ENCODE measurements around the gene UPF3A.

The UPF3A gene

DNA sequence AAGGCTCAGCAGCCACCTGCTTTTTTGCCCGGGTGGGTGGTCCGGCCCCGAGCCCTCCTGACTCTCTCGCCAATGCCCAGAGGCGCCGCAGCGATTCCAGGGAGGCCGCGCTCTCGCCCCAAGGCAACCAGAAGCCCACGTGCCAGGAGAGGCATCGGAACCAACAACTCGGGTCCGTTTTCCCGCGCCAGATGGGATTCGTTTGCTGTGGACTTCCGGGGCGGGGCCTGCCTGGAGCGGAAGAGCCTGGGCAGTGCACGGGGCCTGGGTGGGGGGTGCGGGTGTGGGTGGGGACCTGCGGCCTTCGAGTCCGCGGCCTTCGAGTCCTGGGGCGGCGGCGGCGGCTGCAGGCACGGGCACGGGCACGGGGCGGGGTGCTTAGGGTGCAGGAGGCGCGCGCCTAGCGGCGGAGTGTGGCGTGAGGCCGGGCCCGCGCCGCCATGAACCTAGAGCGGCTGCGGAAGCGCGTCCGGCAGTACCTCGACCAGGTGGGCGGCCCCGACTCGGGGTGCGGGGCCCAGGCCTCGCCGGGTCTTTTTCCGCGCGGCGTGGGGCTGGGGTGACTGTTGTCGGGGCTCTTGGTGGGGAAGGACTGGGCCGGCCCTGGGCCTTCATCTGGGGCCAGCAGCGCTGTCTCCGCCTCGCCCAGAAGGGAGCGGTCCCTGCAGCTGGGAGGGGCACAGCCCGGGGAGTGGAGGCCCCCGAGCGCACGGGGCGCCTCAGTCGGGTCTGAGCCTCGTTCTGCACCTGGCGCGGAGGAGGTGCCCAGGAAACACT lies 46.6 kb upstream of the UPF3A start, which contains the start of gene CDC16:
Gene CDC16 (plus strand): TSS at position 253 of the 777 bp plus-strand sequence. CDS start 188 bp downstream, at position 441.
- Histone ChIP-seq H3K4me2 (ENCODE audit: low read length, poor library complexity, severe bottlenecking) (peak within 1 kb of the TSS; percentile 95), H3K14ac (ENCODE audit: low read length in 2 of 2) (peak within 1 kb of the TSS; percentile 86 to 99), H3K9me3 (ENCODE audit: control insufficient read depth, low read length) (no peaks in the 10 kb centered on the region), H4K91ac (ENCODE audit: low read length) (peak within 1 kb of the TSS; percentile 98), H3K23ac (ENCODE audit: low read length in 2 of 2) (peak within 1 kb of the TSS in 1 of 2 experiments; percentile 98), H3K4ac (ENCODE audit: low read depth in 1 of 2, low read length in 2 of 2) (peak within 1 kb of the TSS; percentile 91 to 98), H2BK5ac (ENCODE audit: low read depth, low read length, poor library complexity, severe bottlenecking) (peak within 1 kb of the TSS; percentile 79), H3K79me1 (replicated peaks; ENCODE audit: low read length, poor library complexity, severe bottlenecking) (peaks cover 14% of the 10 kb centered on the region), H3K4me3 (ENCODE audit: insufficient read depth in 1 of 2, low read depth in 1 of 2, low read length in 2 of 2) (peak within 1 kb of the TSS; percentile 93 to 98), H2AFZ (ENCODE audit: low read depth, low read length) (peak within 1 kb of the TSS; percentile 91), H2BK15ac (ENCODE audit: low read depth, poor library complexity, severe bottlenecking) (peak within 1 kb of the TSS; percentile 67), H2BK12ac (ENCODE audit: low read length in 2 of 2) (peak within 1 kb of the TSS in 1 of 2 experiments; percentile 15), H3K27ac (ENCODE audit: low read length, poor library complexity, severe bottlenecking) (peak within 1 kb of the TSS; percentile 14), H2BK120ac (ENCODE audit: low read depth, low read length) (peak within 1 kb of the TSS; percentile 79), H3K18ac (ENCODE audit: low read depth in 1 of 2, low read length in 2 of 2) (peak within 1 kb of the TSS; percentile 98), H2AK5ac (ENCODE audit: low read length, severe bottlenecking) (peak within 1 kb of the TSS; percentile 62), H3K9ac (ENCODE audit: low read length) (peak within 1 kb of the TSS; percentile 91), H3K36me3 (ENCODE audit: control insufficient read depth in 1 of 2, insufficient read depth in 2 of 2, low read depth in 1 of 2, low read length in 2 of 2) (peaks cover 18 to 32% of the 10 kb centered on the region in 2 experiments), H4K8ac (ENCODE audit: low read length) (peak within 1 kb of the TSS; percentile 96), H3K4me1 (ENCODE audit: control insufficient read depth, insufficient read depth, low read depth, low read length) (peaks cover 4% of the 10 kb centered on the region), H3K27me3 (ENCODE audit: control insufficient read depth in 1 of 2, insufficient read depth in 1 of 2, low read length in 2 of 2) (peaks cover 3 to 9% of the 10 kb centered on the region in 2 experiments)
- WGBS = 2% methylated on average over 69 of the region's 76 CpGs
- peak; percentile 89 for DNase-seq

DNA sequence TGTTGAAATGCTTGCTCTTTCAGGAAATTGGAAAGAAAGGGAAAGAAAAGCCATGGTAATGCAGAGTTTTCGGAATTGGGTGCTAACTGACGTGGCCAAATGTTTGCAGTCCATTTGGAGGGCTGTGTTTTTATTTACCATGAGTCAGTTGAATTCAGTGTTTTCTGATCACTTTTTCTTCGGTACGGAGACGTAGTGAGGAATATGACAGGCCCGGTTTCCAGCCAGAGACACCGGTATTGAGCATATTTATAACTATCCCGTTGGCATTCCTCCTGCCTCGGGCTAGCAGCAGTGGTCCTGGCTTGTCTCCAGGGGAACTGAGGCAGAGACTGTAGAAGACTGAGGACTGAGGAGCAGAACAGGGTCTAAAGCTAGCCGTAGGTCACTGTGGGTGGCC lies 45.7 kb upstream of the UPF3A start:
- peak overlapping the region in 1 of 2 experiments; percentile 28 for H3K18ac ChIP-seq (ENCODE audit: low read depth in 1 of 2, low read length in 2 of 2)
- no peak overlapping the region for H2BK5ac ChIP-seq (ENCODE audit: low read depth, low read length, poor library complexity, severe bottlenecking)
- no peak overlapping the region for H3K23ac ChIP-seq (ENCODE audit: low read length in 2 of 2)
- H2AFZ ChIP-seq (ENCODE audit: low read depth, low read length) = no peak overlapping the region
- H3K36me3 ChIP-seq (ENCODE audit: control insufficient read depth in 1 of 2, insufficient read depth in 2 of 2, low read depth in 1 of 2, low read length in 2 of 2) = peaks cover 21 to 40% of the 10 kb centered on the region in 2 experiments
- peak overlapping the region; percentile 95 for H3K4me2 ChIP-seq (ENCODE audit: low read length, poor library complexity, severe bottlenecking)
- peaks cover under 1% of the 10 kb centered on the region in 2 experiments for H3K27me3 ChIP-seq (ENCODE audit: control insufficient read depth in 1 of 2, insufficient read depth in 1 of 2, low read length in 2 of 2)
- H2BK15ac ChIP-seq (ENCODE audit: low read depth, poor library complexity, severe bottlenecking) = no peak overlapping the region
- peaks cover 2% of the 10 kb centered on the region for H3K4me1 ChIP-seq (ENCODE audit: control insufficient read depth, insufficient read depth, low read depth, low read length)
- H3K9ac ChIP-seq (ENCODE audit: low read length) = peak overlapping the region; percentile 91
- H4K8ac ChIP-seq (ENCODE audit: low read length) = no peak overlapping the region
- 33% methylated on average over 10 of the region's 10 CpGs for WGBS
- H2BK120ac ChIP-seq (ENCODE audit: low read depth, low read length) = no peak overlapping the region
- no peak overlapping the region for H2AK5ac ChIP-seq (ENCODE audit: low read length, severe bottlenecking)
- peak overlapping the region; percentile 55 to 93 for H3K4me3 ChIP-seq (ENCODE audit: insufficient read depth in 1 of 2, low read depth in 1 of 2, low read length in 2 of 2)
- no peak overlapping the region for H2BK12ac ChIP-seq (ENCODE audit: low read length in 2 of 2)
- DNase-seq = peak; percentile 9
- H4K91ac ChIP-seq (ENCODE audit: low read length) = peak overlapping the region; percentile 61
- no peaks in the 10 kb centered on the region for H3K9me3 ChIP-seq (ENCODE audit: control insufficient read depth, low read length)
- H3K4ac ChIP-seq (ENCODE audit: low read depth in 1 of 2, low read length in 2 of 2) = peak overlapping the region; percentile 80 to 97
- peak overlapping the region; percentile 14 for H3K27ac ChIP-seq (ENCODE audit: low read length, poor library complexity, severe bottlenecking)
- no peak overlapping the region for H3K14ac ChIP-seq (ENCODE audit: low read length in 2 of 2)
- peaks cover 14% of the 10 kb centered on the region for H3K79me1 ChIP-seq (replicated peaks; ENCODE audit: low read length, poor library complexity, severe bottlenecking)

DNA sequence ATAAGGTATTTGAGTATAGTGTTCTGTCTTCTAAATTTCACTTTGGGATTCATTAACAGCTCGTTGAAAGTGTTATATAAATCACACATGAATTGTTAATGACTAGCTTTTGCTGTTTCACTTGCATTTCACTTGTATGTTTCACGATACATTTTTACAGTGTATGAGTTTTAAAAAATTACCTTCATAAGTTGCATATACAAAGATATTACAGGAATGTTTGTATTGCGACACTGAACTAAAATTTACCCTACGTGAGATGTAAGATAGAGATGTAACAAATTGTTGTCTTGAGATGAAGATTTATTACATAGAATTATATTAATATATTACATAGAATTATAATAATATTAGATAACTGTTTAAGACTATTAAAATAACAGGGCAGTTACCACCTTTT lies 45.2 kb upstream of the UPF3A start:
- Histone ChIP-seq H2AFZ (ENCODE audit: low read depth, low read length) (no peak overlapping the region), H3K27ac (ENCODE audit: low read length, poor library complexity, severe bottlenecking) (no peak overlapping the region), H4K91ac (ENCODE audit: low read length) (no peak overlapping the region), H3K79me1 (replicated peaks; ENCODE audit: low read length, poor library complexity, severe bottlenecking) (peaks cover 14% of the 10 kb centered on the region), H3K27me3 (ENCODE audit: control insufficient read depth in 1 of 2, insufficient read depth in 1 of 2, low read length in 2 of 2) (no peaks in the 10 kb centered on the region), H2AK5ac (ENCODE audit: low read length, severe bottlenecking) (no peak overlapping the region), H3K9ac (ENCODE audit: low read length) (peak overlapping the region; percentile 91), H3K14ac (ENCODE audit: low read length in 2 of 2) (no peak overlapping the region), H3K36me3 (ENCODE audit: control insufficient read depth in 1 of 2, insufficient read depth in 2 of 2, low read depth in 1 of 2, low read length in 2 of 2) (peaks cover 24 to 46% of the 10 kb centered on the region in 2 experiments), H3K18ac (ENCODE audit: low read depth in 1 of 2, low read length in 2 of 2) (no peak overlapping the region), H2BK15ac (ENCODE audit: low read depth, poor library complexity, severe bottlenecking) (no peak overlapping the region), H4K8ac (ENCODE audit: low read length) (no peak overlapping the region), H3K9me3 (ENCODE audit: control insufficient read depth, low read length) (no peaks in the 10 kb centered on the region), H3K23ac (ENCODE audit: low read length in 2 of 2) (no peak overlapping the region), H2BK5ac (ENCODE audit: low read depth, low read length, poor library complexity, severe bottlenecking) (no peak overlapping the region), H3K4me1 (ENCODE audit: control insufficient read depth, insufficient read depth, low read depth, low read length) (peaks cover 2% of the 10 kb centered on the region), H2BK120ac (ENCODE audit: low read depth, low read length) (no peak overlapping the region), H2BK12ac (ENCODE audit: low read length in 2 of 2) (no peak overlapping the region), H3K4me3 (ENCODE audit: insufficient read depth in 1 of 2, low read depth in 1 of 2, low read length in 2 of 2) (peak overlapping the region in 1 of 2 experiments; percentile 93), H3K4me2 (ENCODE audit: low read length, poor library complexity, severe bottlenecking) (no peak overlapping the region), H3K4ac (ENCODE audit: low read depth in 1 of 2, low read length in 2 of 2) (no peak overlapping the region)
- no peak for DNase-seq
- no CpG with 5 or more reads among the region's 4 CpGs for whole genome bisulfite sequencing

DNA sequence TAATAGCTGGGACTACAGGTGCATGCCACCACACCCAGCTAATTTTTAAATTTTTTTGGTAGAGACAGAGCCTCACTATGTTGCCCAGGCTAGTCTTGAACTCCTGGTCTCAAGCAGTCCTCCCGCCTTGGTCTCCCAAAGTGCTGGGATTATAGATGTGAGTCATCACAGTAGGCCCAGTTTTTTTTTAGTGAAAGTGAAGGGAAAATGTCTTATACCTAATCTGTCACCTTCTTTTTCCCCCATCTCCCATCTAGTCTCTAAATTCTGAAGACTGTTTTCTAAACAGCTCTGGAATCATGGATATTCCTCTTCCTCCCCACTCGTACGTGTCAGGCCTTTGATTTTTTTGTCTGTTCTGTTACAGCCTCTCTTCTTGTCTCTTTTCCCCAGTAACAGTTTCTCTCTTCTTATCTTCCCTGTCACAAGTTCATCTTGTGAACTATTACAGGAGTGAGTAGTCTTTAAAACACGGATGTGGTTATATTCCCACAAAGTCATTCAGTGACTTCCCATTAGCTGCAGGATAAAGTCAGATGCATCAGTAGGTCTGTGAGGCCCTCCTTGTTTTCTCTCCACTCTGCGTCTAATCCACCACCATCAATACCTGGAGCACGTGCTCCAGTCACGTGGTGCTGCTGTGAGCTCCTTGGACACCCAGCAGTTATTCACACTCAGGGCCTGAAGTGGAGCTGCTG lies 43.8 kb upstream of the UPF3A start:
- no peak overlapping the region for H2AFZ ChIP-seq (ENCODE audit: low read depth, low read length)
- peaks cover 2% of the 10 kb centered on the region for H3K4me1 ChIP-seq (ENCODE audit: control insufficient read depth, insufficient read depth, low read depth, low read length)
- no peak overlapping the region for H3K9ac ChIP-seq (ENCODE audit: low read length)
- H3K4ac ChIP-seq (ENCODE audit: low read depth in 1 of 2, low read length in 2 of 2) = no peak overlapping the region
- H3K9me3 ChIP-seq (ENCODE audit: control insufficient read depth, low read length) = no peaks in the 10 kb centered on the region
- no peak overlapping the region for H3K4me2 ChIP-seq (ENCODE audit: low read length, poor library complexity, severe bottlenecking)
- H3K23ac ChIP-seq (ENCODE audit: low read length in 2 of 2) = no peak overlapping the region
- H2BK12ac ChIP-seq (ENCODE audit: low read length in 2 of 2) = no peak overlapping the region
- no peak overlapping the region for H4K8ac ChIP-seq (ENCODE audit: low read length)
- peaks cover 31 to 59% of the 10 kb centered on the region in 2 experiments for H3K36me3 ChIP-seq (ENCODE audit: control insufficient read depth in 1 of 2, insufficient read depth in 2 of 2, low read depth in 1 of 2, low read length in 2 of 2)
- no peak overlapping the region for H2BK15ac ChIP-seq (ENCODE audit: low read depth, poor library complexity, severe bottlenecking)
- H3K27me3 ChIP-seq (ENCODE audit: control insufficient read depth in 1 of 2, insufficient read depth in 1 of 2, low read length in 2 of 2) = no peaks in the 10 kb centered on the region
- no peak overlapping the region for H4K91ac ChIP-seq (ENCODE audit: low read length)
- no peak for DNase-seq
- peaks cover 16% of the 10 kb centered on the region for H3K79me1 ChIP-seq (replicated peaks; ENCODE audit: low read length, poor library complexity, severe bottlenecking)
- H2BK120ac ChIP-seq (ENCODE audit: low read depth, low read length) = no peak overlapping the region
- H3K14ac ChIP-seq (ENCODE audit: low read length in 2 of 2) = no peak overlapping the region
- WGBS = 89% methylated on average over 7 of the region's 7 CpGs
- no peak overlapping the region for H2AK5ac ChIP-seq (ENCODE audit: low read length, severe bottlenecking)
- no peak overlapping the region for H3K27ac ChIP-seq (ENCODE audit: low read length, poor library complexity, severe bottlenecking)
- no peak overlapping the region for H3K4me3 ChIP-seq (ENCODE audit: insufficient read depth in 1 of 2, low read depth in 1 of 2, low read length in 2 of 2)
- H3K18ac ChIP-seq (ENCODE audit: low read depth in 1 of 2, low read length in 2 of 2) = no peak overlapping the region
- H2BK5ac ChIP-seq (ENCODE audit: low read depth, low read length, poor library complexity, severe bottlenecking) = no peak overlapping the region

Data from mesenchymal stem cell (in vitro differentiated cells and primary cell).